Measurements from ENCODE around the gene RXRA. TPM values are rescaled to one million over a fixed set of nuclear protein-coding genes. Genes with fewer than 3 reads are reported as not detected.
A peak's percentile ranks its signal among the peaks of the same experiment; 100 is the strongest.

RXRA gene
- total and polyA plus RNA-seq, 2 of the 13 experiments (the other 11 are each of a cell fraction or from before 2014, with no cell fraction given), result 18.9 to 29.2 TPM

- TF ChIP-seq, protein P1, sequence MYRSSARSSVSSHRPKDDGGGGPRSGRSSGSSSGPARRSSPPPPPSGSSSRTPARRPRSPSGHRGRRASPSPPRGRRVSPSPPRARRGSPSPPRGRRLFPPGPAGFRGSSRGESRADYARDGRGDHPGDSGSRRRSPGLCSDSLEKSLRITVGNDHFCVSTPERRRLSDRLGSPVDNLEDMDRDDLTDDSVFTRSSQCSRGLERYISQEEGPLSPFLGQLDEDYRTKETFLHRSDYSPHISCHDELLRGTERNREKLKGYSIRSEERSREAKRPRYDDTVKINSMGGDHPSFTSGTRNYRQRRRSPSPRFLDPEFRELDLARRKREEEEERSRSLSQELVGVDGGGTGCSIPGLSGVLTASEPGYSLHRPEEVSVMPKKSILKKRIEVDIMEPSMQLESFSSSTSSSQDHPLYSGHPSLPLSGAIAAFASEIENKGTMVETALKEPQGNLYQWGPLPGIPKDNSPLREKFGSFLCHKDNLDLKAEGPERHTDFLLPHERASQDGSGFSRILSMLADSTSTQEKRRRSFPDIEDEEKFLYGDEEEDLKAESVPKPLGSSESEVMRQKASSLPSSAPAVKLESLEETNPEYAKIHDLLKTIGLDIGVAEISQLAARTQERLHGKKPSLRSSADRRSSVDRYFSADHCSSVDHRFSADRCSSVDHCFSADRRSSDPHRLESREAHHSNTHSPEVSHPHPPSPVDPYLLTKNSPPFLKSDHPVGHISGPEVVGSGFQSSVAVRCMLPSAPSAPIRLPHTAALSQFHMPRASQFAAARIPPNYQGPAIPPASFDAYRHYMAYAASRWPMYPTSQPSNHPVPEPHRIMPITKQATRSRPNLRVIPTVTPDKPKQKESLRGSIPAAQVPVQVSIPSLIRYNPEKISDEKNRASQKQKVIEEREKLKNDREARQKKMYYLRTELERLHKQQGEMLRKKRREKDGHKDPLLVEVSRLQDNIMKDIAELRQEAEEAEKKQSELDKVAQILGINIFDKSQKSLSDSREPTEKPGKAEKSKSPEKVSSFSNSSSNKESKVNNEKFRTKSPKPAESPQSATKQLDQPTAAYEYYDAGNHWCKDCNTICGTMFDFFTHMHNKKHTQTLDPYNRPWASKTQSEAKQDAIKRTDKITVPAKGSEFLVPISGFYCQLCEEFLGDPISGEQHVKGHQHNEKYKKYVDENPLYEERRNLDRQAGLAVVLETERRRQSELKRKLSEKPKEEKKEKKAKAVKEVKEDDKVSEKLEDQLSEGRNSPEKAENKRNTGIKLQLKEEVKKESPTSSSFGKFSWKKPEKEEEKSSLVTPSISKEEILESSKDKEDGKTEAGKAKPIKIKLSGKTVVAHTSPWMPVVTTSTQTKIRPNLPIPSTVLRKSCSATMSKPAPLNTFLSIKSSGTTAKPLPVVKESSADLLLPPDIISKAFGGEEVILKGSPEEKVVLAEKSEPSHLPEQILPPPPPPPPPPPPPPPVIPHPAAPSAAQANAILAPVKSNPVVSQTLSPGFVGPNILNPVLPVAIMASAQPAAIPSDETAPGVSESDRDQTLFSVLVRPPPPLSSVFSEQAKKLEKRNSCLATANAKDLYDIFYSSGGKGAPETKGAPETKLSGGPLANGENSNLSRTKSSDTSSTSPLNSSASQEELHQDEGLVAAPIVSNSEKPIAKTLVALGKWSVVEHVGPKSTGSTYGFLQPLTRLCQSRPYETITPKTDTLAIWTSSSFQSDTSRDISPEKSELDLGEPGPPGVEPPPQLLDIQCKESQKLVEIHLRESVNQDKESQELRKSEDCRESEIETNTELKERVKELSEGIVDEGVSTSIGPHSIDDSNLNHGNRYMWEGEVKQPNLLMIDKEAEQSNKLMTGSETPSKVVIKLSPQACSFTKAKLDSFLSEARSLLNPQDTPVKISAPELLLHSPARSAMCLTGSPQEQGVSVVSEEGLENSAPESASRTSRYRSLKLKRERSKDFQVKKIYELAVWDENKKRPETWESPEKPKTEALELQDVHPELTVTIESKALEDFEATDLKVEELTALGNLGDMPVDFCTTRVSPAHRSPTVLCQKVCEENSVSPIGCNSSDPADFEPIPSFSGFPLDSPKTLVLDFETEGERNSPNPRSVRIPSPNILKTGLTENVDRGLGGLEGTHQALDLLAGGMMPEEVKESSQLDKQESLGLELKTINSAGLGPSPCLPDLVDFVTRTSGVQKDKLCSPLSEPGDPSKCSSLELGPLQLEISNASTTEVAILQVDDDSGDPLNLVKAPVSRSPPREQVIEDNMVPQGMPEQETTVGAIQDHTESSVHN (CRISPR knock-in tag; IDR thresholded peaks at IDR 0.05), result no peak
- TF ChIP-seq CENPT (CRISPR knock-in tag; IDR thresholded peaks at IDR 0.05; ENCODE audit: low read depth) (no peak), KDM2A (CRISPR knock-in tag; IDR thresholded peaks at IDR 0.05; ENCODE audit: borderline replicate concordance, low read depth) (peak; percentile 24; the same call in 1 of the 2 replicates), SRF (IDR thresholded peaks at IDR 0.05; ENCODE audit: low read depth, low read length) (no peak), TBP (CRISPR knock-in tag; IDR thresholded peaks at IDR 0.05) (no peak), TEAD3 (CRISPR knock-in tag; optimal IDR thresholded peaks at IDR 0.05; ENCODE audit: borderline replicate concordance) (peak; percentile 33), RFXANK (CRISPR knock-in tag; IDR thresholded peaks at IDR 0.05) (peak; percentile 98), POLR2AphosphoS2 (IDR thresholded peaks at IDR 0.05; ENCODE audit: low read depth, low read length) (no peak), RBFOX2 (IDR thresholded peaks at IDR 0.05; ENCODE audit: low read depth, low read length) (no peak), FOXP1 (IDR thresholded peaks at IDR 0.05) (no peak), FOXP1 (CRISPR knock-in tag; IDR thresholded peaks at IDR 0.05) (no peak), PAF1 (CRISPR knock-in tag; IDR thresholded peaks at IDR 0.05) (no peak), BCL6 (CRISPR knock-in tag; IDR thresholded peaks at IDR 0.05) (no peak), LCORL (IDR thresholded peaks at IDR 0.05) (no peak), LCORL (CRISPR knock-in tag; IDR thresholded peaks at IDR 0.05) (no peak), TAF1 (CRISPR knock-in tag; IDR thresholded peaks at IDR 0.05) (0 out of 2 replicates have a peak, but pooled peaks have one; percentile 19), HOXA7 (CRISPR knock-in tag; IDR thresholded peaks at IDR 0.05) (no peak), SSRP1 (CRISPR knock-in tag; IDR thresholded peaks at IDR 0.05) (no peak)
- TF ChIP-seq, protein P2, sequence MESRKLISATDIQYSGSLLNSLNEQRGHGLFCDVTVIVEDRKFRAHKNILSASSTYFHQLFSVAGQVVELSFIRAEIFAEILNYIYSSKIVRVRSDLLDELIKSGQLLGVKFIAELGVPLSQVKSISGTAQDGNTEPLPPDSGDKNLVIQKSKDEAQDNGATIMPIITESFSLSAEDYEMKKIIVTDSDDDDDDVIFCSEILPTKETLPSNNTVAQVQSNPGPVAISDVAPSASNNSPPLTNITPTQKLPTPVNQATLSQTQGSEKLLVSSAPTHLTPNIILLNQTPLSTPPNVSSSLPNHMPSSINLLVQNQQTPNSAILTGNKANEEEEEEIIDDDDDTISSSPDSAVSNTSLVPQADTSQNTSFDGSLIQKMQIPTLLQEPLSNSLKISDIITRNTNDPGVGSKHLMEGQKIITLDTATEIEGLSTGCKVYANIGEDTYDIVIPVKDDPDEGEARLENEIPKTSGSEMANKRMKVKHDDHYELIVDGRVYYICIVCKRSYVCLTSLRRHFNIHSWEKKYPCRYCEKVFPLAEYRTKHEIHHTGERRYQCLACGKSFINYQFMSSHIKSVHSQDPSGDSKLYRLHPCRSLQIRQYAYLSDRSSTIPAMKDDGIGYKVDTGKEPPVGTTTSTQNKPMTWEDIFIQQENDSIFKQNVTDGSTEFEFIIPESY (CRISPR knock-in tag; IDR thresholded peaks at IDR 0.05), result peak; percentile 54; the same call in 1 of the 2 replicates
- TF ChIP-seq, protein P3, sequence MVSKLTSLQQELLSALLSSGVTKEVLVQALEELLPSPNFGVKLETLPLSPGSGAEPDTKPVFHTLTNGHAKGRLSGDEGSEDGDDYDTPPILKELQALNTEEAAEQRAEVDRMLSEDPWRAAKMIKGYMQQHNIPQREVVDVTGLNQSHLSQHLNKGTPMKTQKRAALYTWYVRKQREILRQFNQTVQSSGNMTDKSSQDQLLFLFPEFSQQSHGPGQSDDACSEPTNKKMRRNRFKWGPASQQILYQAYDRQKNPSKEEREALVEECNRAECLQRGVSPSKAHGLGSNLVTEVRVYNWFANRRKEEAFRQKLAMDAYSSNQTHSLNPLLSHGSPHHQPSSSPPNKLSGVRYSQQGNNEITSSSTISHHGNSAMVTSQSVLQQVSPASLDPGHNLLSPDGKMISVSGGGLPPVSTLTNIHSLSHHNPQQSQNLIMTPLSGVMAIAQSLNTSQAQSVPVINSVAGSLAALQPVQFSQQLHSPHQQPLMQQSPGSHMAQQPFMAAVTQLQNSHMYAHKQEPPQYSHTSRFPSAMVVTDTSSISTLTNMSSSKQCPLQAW (CRISPR knock-in tag; IDR thresholded peaks at IDR 0.05), result no peak; the same call in 1 of the 2 replicates
These were observed 123.1 kb downstream of the RXRA start (continued) for GRCh38 chr9:134449180-134449916.
